GM21528 (cell line): ENCODE results near the gene LZTS2.
"Not testable (repeated sequence)": the region's sequence is repeated elsewhere in the genome, so short reads cannot be mapped to it uniquely, and the experiment has no call there.

Source experiments
- ATAC-seq: cut with Tn5 transposase; IDR thresholded peaks from one replicate; pipeline ENCODE4 v1.9.1; 2021; ENCODE audit warnings: mild to moderate bottlenecking, moderate library complexity; ENCODE audit not compliant: unreplicated experiment, low FRiP score

LZTS2 gene

GRCh38 chr10:101029520-101030295 lies 30.1 kb downstream of the LZTS2 start:
- no peak for ATAC-seq

DNA sequence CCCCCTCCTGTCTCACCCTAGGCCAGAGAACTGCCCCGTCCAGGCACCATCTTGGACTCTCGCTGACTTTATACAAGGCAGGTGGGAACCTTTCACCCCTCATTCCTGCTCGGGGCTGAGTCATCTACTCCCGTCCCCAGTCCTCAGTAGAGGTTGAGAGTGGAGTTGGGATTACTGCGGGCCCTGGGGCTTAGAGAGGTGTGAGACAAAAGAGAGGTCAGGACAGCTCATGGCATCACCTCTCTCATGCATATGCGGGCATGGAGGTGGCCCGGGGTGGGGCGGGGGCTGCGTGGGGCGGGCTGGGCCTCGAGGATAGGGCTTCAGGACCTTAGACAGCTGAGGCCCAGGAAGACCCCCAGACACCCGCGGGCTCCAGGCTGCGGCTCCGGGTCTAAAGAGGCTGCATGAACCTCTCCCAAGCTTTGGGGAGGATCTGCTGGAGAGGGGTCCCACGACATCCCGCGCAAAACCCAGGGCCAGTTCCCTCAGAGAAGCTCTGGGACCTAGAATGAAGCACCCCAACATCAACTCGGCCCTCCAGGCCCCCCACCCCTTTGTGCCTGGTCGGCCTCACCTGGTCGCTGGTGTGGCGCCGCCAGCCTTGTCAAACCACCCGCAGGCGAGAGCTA lies 31.0 kb downstream of the LZTS2 start:
- no peak for ATAC-seq

DNA sequence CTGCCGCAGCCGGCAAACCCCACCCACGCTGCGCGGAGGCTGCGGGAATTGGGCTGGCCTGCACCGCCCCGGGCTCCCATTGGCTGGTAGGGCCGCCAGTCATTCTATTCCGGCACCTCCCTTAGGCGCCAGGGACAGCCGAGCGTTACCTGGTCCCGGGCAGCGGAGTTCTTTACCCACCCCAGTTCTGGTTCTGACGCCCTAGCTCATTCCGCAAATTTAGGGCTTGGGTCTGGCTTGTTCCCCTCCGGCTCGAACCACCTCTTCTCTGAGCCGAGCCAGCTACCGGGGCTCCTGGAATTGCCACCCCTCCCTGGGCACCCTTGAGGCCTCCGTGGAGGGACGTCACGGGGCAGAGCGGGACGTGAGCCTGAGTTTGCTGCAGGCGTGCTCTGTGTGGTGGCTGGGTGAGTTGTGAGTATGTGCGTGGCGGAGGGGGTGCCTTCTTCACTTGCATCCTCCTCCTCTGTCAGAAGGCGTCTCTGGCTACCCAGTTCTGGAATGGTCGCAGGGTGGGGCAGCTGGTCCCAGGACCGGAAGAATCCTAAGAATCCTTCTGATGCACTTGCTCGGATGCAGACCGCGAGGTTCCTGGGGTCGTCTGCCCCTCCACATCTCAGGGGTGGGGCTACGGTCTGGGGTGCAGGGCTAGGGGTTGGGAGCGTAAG lies 31.7 kb downstream of the LZTS2 start, which contains the start of the genes PDZD7 and SFXN3:
TSS of gene PDZD7 (minus strand) at position 2 of the 668 bp plus-strand sequence. CDS start 910 bp downstream, outside the sequence.
TSS of gene SFXN3 (plus strand) at position 107 of the 668 bp plus-strand sequence. CDS start 3,461 bp downstream, outside the sequence.
- peak; percentile 86 for ATAC-seq

GRCh38 chr10:101031796-101032636 lies 32.4 kb downstream of the LZTS2 start:
- ATAC-seq, result no peak

DNA sequence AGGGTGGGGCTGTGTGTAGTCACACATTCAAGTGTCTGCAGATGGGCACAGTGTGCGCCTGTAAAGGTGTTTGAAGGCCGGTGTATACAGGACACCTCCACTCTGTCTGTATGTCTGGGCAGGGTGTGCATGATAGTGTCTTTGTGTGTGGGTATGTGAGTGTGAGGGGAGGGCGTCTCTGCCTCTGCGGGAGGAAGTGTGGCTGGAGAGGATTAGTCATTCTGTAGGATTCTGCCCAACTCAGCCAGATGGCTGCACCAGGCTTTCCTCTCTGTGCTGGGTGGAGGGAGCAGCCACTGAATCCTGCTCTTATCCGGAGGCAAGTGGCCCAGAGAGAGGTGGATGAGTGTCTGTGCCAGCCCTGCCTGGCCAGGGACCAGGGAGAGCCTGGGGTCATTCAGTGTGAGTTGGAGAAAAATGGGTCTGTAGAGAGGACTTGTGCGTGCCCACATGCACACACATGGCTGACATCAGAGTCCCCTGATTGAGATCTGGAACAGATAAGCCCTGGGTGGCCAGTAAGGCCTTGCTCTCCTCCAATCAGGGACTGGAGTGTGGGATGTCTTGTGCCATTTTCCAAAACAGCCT lies 33.1 kb downstream of the LZTS2 start:
- no peak for ATAC-seq

DNA sequence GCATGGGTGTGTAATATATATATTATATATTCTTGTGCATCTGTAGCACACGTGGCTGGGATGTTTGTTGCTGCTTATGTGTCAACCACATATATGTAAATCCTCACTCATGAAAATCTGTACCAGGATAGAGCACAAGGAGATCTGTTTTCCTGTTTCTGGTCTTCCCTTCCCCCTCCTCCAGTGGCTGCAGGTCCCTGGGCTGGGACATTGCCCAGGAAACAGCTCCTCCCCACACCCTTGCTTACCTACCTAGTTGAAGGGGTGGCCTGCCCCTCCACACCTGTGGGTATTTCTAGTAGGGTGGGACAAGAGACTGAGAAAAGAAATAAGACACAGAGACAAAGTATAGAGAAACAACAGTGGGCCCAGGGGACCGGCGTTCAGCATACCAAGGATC lies 33.7 kb downstream of the LZTS2 start:
- ATAC-seq, result no peak

DNA sequence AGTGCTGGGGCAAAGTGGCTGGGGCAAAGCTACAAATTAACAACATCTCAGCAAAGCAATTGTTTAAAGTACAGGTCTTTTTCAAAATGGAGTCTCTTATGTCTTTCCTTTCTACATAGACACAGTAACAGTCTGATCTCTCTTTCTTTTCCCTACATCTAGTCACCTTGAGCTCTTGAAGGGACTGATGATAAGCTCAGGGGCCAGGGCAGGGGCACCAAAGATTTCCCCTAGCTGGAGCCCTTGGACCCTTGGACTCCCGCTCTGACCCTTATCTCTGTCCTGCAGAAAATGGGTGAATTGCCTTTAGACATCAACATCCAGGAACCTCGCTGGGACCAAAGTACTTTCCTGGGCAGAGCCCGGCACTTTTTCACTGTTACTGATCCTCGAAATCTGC lies 34.8 kb downstream of the LZTS2 start:
- not testable (repeated sequence) for ATAC-seq

DNA sequence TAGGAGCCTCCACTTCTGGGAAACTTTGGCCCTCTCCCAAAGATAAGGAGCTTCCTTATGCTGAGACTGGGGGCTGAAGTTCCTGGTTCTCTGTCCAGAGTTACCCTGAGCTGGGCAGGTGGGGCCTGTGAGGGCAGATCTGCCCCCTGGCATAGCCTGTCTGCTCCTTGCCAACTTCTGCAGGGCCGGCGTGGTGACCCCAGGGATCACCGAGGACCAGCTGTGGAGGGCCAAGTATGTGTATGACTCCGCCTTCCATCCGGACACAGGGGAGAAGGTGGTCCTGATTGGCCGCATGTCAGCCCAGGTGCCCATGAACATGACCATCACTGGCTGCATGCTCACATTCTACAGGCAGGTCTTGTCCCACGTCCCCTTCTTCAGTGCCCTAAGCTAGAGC lies 35.7 kb downstream of the LZTS2 start:
- ATAC-seq, result no peak

DNA sequence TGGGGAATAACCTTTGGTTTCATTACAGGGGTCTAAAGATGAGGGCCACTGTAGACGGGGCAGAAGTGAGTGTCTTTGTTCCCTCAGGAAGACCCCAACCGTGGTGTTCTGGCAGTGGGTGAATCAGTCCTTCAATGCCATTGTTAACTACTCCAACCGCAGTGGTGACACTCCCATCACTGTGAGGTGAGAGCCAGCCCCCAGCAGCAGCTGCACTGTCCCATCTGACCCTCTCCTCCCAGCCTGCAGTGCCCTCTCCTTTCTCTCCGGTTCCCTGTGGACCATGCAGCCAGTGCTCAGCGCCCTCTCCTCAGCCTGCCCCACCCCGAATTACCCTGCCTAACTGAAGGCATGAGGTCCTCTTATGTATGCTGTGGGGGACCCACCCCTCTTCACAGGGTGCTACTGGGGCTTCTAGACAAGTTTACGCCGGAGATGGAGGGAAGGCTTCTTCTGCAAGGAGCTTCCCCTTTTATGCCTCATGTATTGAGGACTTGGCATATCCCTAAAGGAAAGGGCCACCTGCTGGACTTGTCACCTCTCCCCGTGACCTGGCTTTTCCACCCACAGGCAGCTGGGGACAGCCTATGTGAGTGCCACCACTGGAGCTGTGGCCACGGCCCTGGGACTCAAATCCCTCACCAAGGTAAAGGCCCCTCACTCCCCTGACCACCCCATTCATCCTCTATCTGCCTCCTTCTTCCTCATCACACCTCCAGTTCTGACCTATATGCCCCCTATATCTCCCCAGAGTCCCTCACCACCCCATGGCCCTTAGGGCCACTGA lies 36.5 kb downstream of the LZTS2 start:
- no peak for ATAC-seq

GRCh38 chr10:101036726-101037125 lies 37.1 kb downstream of the LZTS2 start:
- no peak for ATAC-seq

DNA sequence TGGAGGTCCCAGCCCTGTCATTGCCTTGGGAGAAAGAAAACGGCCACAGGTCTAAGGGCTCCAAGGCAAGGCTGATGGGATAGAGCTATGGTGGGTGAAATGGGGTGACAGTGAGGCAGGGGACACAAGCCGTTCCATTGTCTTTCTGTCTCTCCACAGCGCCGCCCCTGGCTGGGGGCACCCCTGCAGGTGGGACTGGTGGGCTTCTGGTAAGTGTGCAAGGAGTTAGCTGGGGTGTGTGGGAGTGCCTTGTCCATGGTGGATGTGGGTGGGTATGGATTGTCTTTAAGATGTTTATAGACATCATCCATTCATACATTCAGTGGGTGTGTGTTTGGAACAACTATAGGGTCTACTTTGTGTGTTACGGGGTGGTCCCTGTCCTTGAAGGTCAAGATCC lies 38.9 kb downstream of the LZTS2 start:
- no peak for ATAC-seq

DNA sequence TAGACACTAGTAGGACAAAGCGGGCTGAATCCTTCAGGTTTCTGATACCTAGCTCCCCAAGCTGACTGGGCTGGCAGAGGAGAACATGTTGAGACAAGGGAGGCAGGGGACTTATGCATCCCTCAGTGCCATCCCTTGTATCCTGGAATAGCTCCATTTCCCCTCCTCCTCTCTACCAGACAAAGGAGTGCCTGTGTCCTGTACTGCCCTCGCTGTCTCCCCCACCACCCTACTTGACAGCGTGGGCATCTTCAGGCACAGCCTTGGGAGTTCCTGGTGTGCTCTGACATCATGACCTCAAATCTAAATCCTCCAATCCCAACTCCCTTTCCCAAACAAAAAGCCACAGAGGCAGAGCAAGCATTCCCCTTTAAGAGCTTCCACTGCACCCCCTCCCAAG lies 40.5 kb downstream of the LZTS2 start:
- no peak for ATAC-seq

- ATAC-seq, result no peak
Observed at GRCh38 chr10:101040851-101041250, 41.2 kb downstream of the LZTS2 start.

DNA sequence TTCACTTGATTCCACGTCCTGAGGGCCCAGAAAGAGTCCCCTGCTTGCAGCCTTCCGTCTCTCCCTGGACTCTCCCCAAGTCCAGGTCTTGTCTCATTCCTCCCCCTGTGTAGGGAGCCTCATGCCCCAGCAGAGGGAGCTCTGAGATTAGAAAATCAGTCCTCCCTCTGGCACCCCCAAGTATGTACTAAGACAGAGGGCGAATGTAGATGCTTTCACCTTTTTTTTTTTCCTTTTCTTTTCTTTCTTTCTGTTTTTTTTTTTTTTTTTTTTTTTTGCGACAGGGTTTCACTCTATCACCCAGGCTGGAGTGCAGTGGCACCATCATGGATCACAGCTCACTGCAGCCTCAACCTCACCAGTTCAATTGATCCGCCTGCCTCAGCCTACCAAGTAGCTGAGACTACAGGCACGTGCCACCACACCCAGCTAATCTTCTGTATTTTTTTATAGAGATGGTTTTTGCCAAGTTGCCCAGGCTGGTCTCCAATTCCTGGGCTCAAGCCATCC lies 41.7 kb downstream of the LZTS2 start:
- no peak for ATAC-seq

DNA sequence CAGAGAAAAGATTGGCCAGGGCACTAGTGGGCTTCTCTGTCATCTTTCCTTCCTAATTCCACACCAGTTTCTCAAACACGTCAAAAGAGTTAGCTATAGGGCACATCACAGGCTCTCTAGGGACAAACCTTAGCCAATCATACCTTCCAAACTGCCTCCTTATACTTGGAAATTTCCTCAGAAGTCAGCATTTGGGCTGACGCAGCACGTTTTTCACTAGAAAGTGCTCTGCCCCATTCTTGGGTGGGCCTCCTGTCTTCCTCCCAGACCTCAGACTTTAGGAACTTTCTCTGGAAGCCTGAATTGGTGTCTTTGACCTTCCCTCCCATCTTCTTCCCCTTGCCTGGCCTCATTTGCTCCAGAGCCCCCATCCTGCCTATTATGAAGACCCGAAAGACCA lies 42.5 kb downstream of the LZTS2 start:
- ATAC-seq, result no peak

DNA sequence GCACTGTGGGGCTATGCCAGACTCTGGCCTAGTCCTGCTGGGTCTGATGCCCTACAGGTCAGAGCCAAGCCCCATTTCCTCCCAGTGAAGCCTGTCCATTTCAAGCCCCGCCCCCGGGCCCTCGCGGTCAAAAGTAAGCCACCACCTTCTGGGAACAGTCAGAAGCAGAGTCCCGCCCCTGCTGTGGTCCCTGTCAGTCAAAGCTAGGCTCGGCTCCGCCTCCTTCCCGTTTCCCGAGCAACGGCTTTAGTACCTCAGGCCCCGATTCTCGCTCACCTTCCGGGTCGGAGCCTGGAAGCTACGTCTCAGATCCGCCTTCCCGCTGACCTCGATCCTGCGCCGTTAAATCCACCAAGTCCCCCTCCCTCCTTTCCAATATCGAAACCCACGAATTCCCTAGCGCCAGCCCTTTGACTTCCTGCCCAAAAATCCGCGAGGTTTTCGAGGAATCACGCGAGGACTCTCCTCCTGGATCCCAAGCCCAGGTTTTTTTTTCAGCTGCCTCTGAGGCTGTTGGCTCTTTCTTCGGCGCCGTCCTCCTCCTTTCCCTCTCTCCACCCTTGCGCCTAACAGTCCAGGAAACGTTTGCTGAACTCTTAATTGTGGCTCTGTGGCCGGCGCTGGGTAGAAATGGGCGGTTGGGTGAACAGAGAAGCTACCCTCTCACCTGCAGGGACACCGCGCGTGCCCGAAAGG lies 43.2 kb downstream of the LZTS2 start:
- ATAC-seq, result peak; percentile 89

DNA sequence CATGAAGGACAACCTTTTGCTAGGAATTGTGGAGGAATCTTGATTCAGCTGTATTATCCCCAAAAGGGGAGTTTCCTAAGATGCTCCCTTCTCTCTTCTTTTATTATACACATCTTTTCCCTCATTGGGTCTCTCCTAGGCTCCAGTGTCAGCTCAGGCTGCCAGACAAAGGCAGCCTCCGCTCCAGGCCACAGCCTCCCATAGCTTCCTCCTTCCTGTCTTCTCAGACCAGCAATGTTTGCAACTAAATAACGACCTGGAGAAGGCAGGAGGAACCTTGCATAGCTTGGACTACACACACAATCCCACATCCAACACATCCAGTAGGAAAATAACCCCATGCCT lies 43.7 kb downstream of the LZTS2 start:
- ATAC-seq, result no peak

- no peak for ATAC-seq
Observed at GRCh38 chr10:101044117-101044516, 44.5 kb downstream of the LZTS2 start.
